ENCODE measurements around the gene TERB1.

GRCh38 chr16:66754819-66755218, 46.6 kb downstream of the TERB1 start:
- TF ChIP-seq, protein P1, sequence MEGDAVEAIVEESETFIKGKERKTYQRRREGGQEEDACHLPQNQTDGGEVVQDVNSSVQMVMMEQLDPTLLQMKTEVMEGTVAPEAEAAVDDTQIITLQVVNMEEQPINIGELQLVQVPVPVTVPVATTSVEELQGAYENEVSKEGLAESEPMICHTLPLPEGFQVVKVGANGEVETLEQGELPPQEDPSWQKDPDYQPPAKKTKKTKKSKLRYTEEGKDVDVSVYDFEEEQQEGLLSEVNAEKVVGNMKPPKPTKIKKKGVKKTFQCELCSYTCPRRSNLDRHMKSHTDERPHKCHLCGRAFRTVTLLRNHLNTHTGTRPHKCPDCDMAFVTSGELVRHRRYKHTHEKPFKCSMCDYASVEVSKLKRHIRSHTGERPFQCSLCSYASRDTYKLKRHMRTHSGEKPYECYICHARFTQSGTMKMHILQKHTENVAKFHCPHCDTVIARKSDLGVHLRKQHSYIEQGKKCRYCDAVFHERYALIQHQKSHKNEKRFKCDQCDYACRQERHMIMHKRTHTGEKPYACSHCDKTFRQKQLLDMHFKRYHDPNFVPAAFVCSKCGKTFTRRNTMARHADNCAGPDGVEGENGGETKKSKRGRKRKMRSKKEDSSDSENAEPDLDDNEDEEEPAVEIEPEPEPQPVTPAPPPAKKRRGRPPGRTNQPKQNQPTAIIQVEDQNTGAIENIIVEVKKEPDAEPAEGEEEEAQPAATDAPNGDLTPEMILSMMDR (IDR thresholded peaks at IDR 0.05; ENCODE audit: extremely low read depth in 1 of 2, insufficient read depth in 1 of 2, low read depth in 1 of 2, low read length in 2 of 2), result no peak
- TF ChIP-seq MYC (IDR thresholded peaks at IDR 0.05; ENCODE audit: low read depth, low read length) (no peak), EZH2 (IDR thresholded peaks at IDR 0.05; ENCODE audit: borderline replicate concordance, low read depth, low read length, severe bottlenecking) (no peak), POLR2AphosphoS5 (IDR thresholded peaks at IDR 0.05; ENCODE audit: insufficient read depth, low read depth, low read length) (no peak), JUN (IDR thresholded peaks at IDR 0.05; ENCODE audit: borderline replicate concordance, insufficient read depth, insufficient read length, low read depth) (no peak), POLR2A (IDR thresholded peaks at IDR 0.05; ENCODE audit: low read depth, low read length) (no peak)
- TF ChIP-seq, protein P2, sequence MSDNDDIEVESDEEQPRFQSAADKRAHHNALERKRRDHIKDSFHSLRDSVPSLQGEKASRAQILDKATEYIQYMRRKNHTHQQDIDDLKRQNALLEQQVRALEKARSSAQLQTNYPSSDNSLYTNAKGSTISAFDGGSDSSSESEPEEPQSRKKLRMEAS (IDR thresholded peaks at IDR 0.05; ENCODE audit: insufficient read depth, insufficient read length), result no peak

All from endothelial cell of umbilical vein (primary cell).